ENCODE measurements around the gene EXOC1.

EXOC1 gene

GRCh38 chr4:55854129-55854528 is 681 bp downstream of the EXOC1 start:
- Histone ChIP-seq H3K4me3 (replicated peaks; ENCODE audit: low read depth, low read length) (peak overlapping the region; percentile 98), H3K36me3 (ENCODE audit: control insufficient read depth, insufficient read depth, low read length) (no peaks in the 10 kb centered on the region), H3K27me3 (replicated peaks; ENCODE audit: control insufficient read depth, insufficient read depth, low read length) (no peaks in the 10 kb centered on the region)
- no peak for TF ChIP-seq CTCF (IDR thresholded peaks at IDR 0.05; ENCODE audit: insufficient read depth, low read length, poor library complexity, severe bottlenecking)
- DNase-seq (ENCODE audit: extremely low read depth, insufficient read length), result no peak

GRCh38 chr4:55857586-55857985 is 4.1 kb downstream of the EXOC1 start:
- no peaks in the 10 kb centered on the region for H3K27me3 ChIP-seq (replicated peaks; ENCODE audit: control insufficient read depth, insufficient read depth, low read length)
- H3K4me3 ChIP-seq (replicated peaks; ENCODE audit: low read depth, low read length), result no peak overlapping the region
- no peak for TF ChIP-seq CTCF (IDR thresholded peaks at IDR 0.05; ENCODE audit: insufficient read depth, low read length, poor library complexity, severe bottlenecking)
- H3K36me3 ChIP-seq (ENCODE audit: control insufficient read depth, insufficient read depth, low read length), result no peaks in the 10 kb centered on the region; the same call in 1 of the 2 replicates
- DNase-seq (ENCODE audit: extremely low read depth, insufficient read length), result no peak

- DNase-seq (ENCODE audit: extremely low read depth, insufficient read length), result no peak
- Histone ChIP-seq H3K36me3 (ENCODE audit: control insufficient read depth, insufficient read depth, low read length) (no peaks in the 10 kb centered on the region; the same call in 1 of the 2 replicates), H3K4me3 (replicated peaks; ENCODE audit: low read depth, low read length) (no peak overlapping the region), H3K27me3 (replicated peaks; ENCODE audit: control insufficient read depth, insufficient read depth, low read length) (no peaks in the 10 kb centered on the region)
- TF ChIP-seq CTCF (IDR thresholded peaks at IDR 0.05; ENCODE audit: insufficient read depth, low read length, poor library complexity, severe bottlenecking), result no peak
These were observed 6.3 kb downstream of the EXOC1 start for GRCh38 chr4:55859711-55860110.

GRCh38 chr4:55864577-55865223 is 11.3 kb downstream of the EXOC1 start:
- H3K36me3 ChIP-seq (ENCODE audit: control insufficient read depth, insufficient read depth, low read length), result no peaks in the 10 kb centered on the region; the same call in none of the 2 replicates
- no peak for DNase-seq (ENCODE audit: extremely low read depth, insufficient read length)
- TF ChIP-seq CTCF (IDR thresholded peaks at IDR 0.05; ENCODE audit: insufficient read depth, low read length, poor library complexity, severe bottlenecking), result no peak
- H3K27me3 ChIP-seq (replicated peaks; ENCODE audit: control insufficient read depth, insufficient read depth, low read length), result no peaks in the 10 kb centered on the region
- H3K4me3 ChIP-seq (replicated peaks; ENCODE audit: low read depth, low read length), result no peak overlapping the region

GRCh38 chr4:55865228-55865806 is 11.9 kb downstream of the EXOC1 start:
- DNase-seq (ENCODE audit: extremely low read depth, insufficient read length), result no peak
- no peaks in the 10 kb centered on the region; the same call in none of the 2 replicates for H3K36me3 ChIP-seq (ENCODE audit: control insufficient read depth, insufficient read depth, low read length)

More at GRCh38 chr4:55865228-55865806, 11.9 kb downstream of the EXOC1 start:
- Histone ChIP-seq H3K27me3 (replicated peaks; ENCODE audit: control insufficient read depth, insufficient read depth, low read length) (no peaks in the 10 kb centered on the region), H3K4me3 (replicated peaks; ENCODE audit: low read depth, low read length) (no peak overlapping the region)
- no peak for TF ChIP-seq CTCF (IDR thresholded peaks at IDR 0.05; ENCODE audit: insufficient read depth, low read length, poor library complexity, severe bottlenecking)

Data from GM06990 (cell line).